HEK293 (cell line): ENCODE results near the gene FNDC8.

Source experiments
- CTCF ChIA-PET: fragments of 350-600 bp; formaldehyde crosslinking; extraction: SDS; loops from one replicate; lab custom pipeline; 2021; ENCODE audit warnings: antibody characterized with exemption; lab: Yijun Ruan, JAX
- POLR2A ChIA-PET: fragments of 300-600 bp; formaldehyde crosslinking; extraction: SDS; loops from one replicate; lab custom pipeline; 2020; ENCODE audit warnings: antibody characterized with exemption, inconsistent platforms; lab: Yijun Ruan, JAX
- H3K27ac ChIP-seq: fragments of 200-500 bp; sonication (Bioruptor generic); 2 replicates; pipeline ENCODE4 v1.5.1; 2014; ENCODE audit warnings: low read depth, low read length, control low read depth, inconsistent platforms; ENCODE audit errors: extremely low read depth
- H3K36me3 ChIP-seq, 2 experiments: fragments of 200-500 bp in 1 of 2; sonication (Bioruptor generic) in 1 of 2; 1 replicate in 1 of 2; 2 replicates in 1 of 2; pipeline ENCODE4 v1.5.1; 2014 to 2017; ENCODE audit warnings: inconsistent platforms in 2 of 2, low read length in 2 of 2; ENCODE audit not compliant: control insufficient read depth in 2 of 2, insufficient read depth in 1 of 2
- H3K4me1 ChIP-seq: fragments of 200-500 bp; sonication (Bioruptor generic); 2 replicates; pipeline ENCODE4 v1.5.1; 2014; ENCODE audit warnings: mild to moderate bottlenecking, low read length, inconsistent platforms; ENCODE audit not compliant: control insufficient read depth, insufficient read depth
- H3K4me3 ChIP-seq: 2 replicates; pipeline ENCODE4 v1.5.1; 2011; ENCODE audit warnings: low read depth, mild to moderate bottlenecking, control low read depth, low read length, moderate library complexity
- H3K9me3 ChIP-seq: fragments of 200-500 bp; sonication (Bioruptor generic); 2 replicates; pipeline ENCODE4 v1.5.1; 2014; ENCODE audit warnings: low read depth, low read length, inconsistent platforms; ENCODE audit not compliant: control insufficient read depth, insufficient read depth
- EGR2 ChIP-seq: fragments of 450-650 bp; formaldehyde crosslinking; IDR thresholded peaks from 2 replicates; pipeline ENCODE4 v1.5.1; 2016; ENCODE audit warnings: low read depth, missing biosample characterization, missing genetic modification characterization
- GLIS2 ChIP-seq: fragments of 450-650 bp; formaldehyde crosslinking; IDR thresholded peaks from 2 replicates; pipeline ENCODE4 v1.5.1; 2016; ENCODE audit warnings: missing biosample characterization, missing genetic modification characterization
- HOXA7 ChIP-seq: sonication (generic); formaldehyde crosslinking; IDR thresholded peaks from 2 replicates; pipeline ENCODE4 v1.8.1; 2022; ENCODE audit warnings: missing genetic modification reagents, borderline replicate concordance
- IKZF3 ChIP-seq: fragments of 450-650 bp; IDR thresholded peaks from 2 replicates; pipeline ENCODE4 v1.5.0; 2018; ENCODE audit warnings: missing biosample characterization, mild to moderate bottlenecking, missing genetic modification characterization, moderate library complexity
- MYNN ChIP-seq: fragments of 450-650 bp; formaldehyde crosslinking; IDR thresholded peaks from 2 replicates; pipeline ENCODE4 v1.5.1; 2016; ENCODE audit warnings: missing biosample characterization, missing genetic modification characterization, borderline replicate concordance
- SETDB1 ChIP-seq: IDR thresholded peaks from one replicate; pipeline ENCODE4 v1.6.1; 2017; ENCODE audit warnings: mild to moderate bottlenecking, low read length, moderate library complexity, mixed read lengths; ENCODE audit not compliant: insufficient read length
- SP7 ChIP-seq: fragments of 450-650 bp; formaldehyde crosslinking; IDR thresholded peaks from 2 replicates; pipeline ENCODE4 v1.5.1; 2016; ENCODE audit warnings: missing biosample characterization, missing genetic modification characterization
- ZBTB20 ChIP-seq: fragments of 450-650 bp; formaldehyde crosslinking; IDR thresholded peaks from 2 replicates; pipeline ENCODE4 v1.5.1; 2016; ENCODE audit warnings: missing biosample characterization, missing genetic modification characterization
- ZBTB8A ChIP-seq: fragments of 450-650 bp; formaldehyde crosslinking; IDR thresholded peaks from 2 replicates; pipeline ENCODE4 v1.5.1; 2016; ENCODE audit warnings: missing biosample characterization, missing genetic modification characterization
- ZFP37 ChIP-seq: fragments of 450-650 bp; formaldehyde crosslinking; IDR thresholded peaks from 2 replicates; pipeline ENCODE4 v1.5.1; 2016; ENCODE audit warnings: missing biosample characterization, missing genetic modification characterization
- ZNF138 ChIP-seq: fragments of 450-650 bp; formaldehyde crosslinking; IDR thresholded peaks from 2 replicates; pipeline ENCODE4 v1.5.1; 2016; ENCODE audit warnings: missing biosample characterization, missing genetic modification characterization, borderline replicate concordance
- ZNF155 ChIP-seq: fragments of 450-650 bp; formaldehyde crosslinking; IDR thresholded peaks from 2 replicates; pipeline ENCODE4 v1.5.1; 2016; ENCODE audit warnings: missing biosample characterization, missing genetic modification characterization
- ZNF19 ChIP-seq: fragments of 450-650 bp; formaldehyde crosslinking; IDR thresholded peaks from 2 replicates; pipeline ENCODE4; 2016; ENCODE audit warnings: missing biosample characterization, missing genetic modification characterization, low read depth
- ZNF521 ChIP-seq: fragments of 450-650 bp; formaldehyde crosslinking; IDR thresholded peaks from 2 replicates; pipeline ENCODE4 v1.5.1; 2017; ENCODE audit warnings: missing biosample characterization, mild to moderate bottlenecking, missing genetic modification characterization
- ZNF530 ChIP-seq: fragments of 450-650 bp; formaldehyde crosslinking; IDR thresholded peaks from 2 replicates; pipeline ENCODE4 v1.5.1; 2016; ENCODE audit warnings: low read depth, missing biosample characterization, missing genetic modification characterization
- ZNF596 ChIP-seq: fragments of 450-650 bp; IDR thresholded peaks from 2 replicates; pipeline ENCODE4 v1.5.0; 2018; ENCODE audit warnings: missing biosample characterization, mild to moderate bottlenecking, missing genetic modification characterization, moderate library complexity
- ZNF626 ChIP-seq: fragments of 450-650 bp; sonication (Bioruptor Pico); formaldehyde crosslinking; IDR thresholded peaks from 2 replicates; pipeline ENCODE4 v1.5.1; 2018; ENCODE audit warnings: missing biosample characterization, missing genetic modification characterization, inconsistent platforms
- ZNF654 ChIP-seq: fragments of 450-650 bp; formaldehyde crosslinking; IDR thresholded peaks from 2 replicates; pipeline ENCODE4 v1.5.1; 2016; ENCODE audit warnings: low read depth, missing biosample characterization, missing genetic modification characterization
- ZNF664 ChIP-seq: fragments of 450-650 bp; formaldehyde crosslinking; IDR thresholded peaks from 2 replicates; pipeline ENCODE4 v1.5.1; 2016; ENCODE audit warnings: missing biosample characterization, missing genetic modification characterization
- TF ChIP-seq, protein P1 (sequence below): fragments of 450-650 bp; formaldehyde crosslinking; IDR thresholded peaks from 2 replicates; pipeline ENCODE4 v1.5.1; 2016; ENCODE audit warnings: missing biosample characterization, missing genetic modification characterization, borderline replicate concordance
- TF ChIP-seq, protein P2 (sequence below): fragments of 450-650 bp; formaldehyde crosslinking; IDR thresholded peaks from 2 replicates; pipeline ENCODE4 v1.5.1; 2016; ENCODE audit warnings: missing biosample characterization, missing genetic modification characterization
- TF ChIP-seq, protein P3 (sequence below): fragments of 450-650 bp; formaldehyde crosslinking; IDR thresholded peaks from 2 replicates; pipeline ENCODE4 v1.5.1; 2017; ENCODE audit warnings: missing biosample characterization, missing genetic modification characterization
- TF ChIP-seq, protein P4 (sequence below): fragments of 450-650 bp; formaldehyde crosslinking; IDR thresholded peaks from 2 replicates; pipeline ENCODE4 v1.5.1; 2016; ENCODE audit warnings: missing biosample characterization, missing genetic modification characterization
- TF ChIP-seq, protein P5 (sequence below): fragments of 450-650 bp; formaldehyde crosslinking; IDR thresholded peaks from 2 replicates; pipeline ENCODE4 v1.5.1; 2016; ENCODE audit warnings: missing biosample characterization, missing genetic modification characterization

Gene FNDC8

DNA sequence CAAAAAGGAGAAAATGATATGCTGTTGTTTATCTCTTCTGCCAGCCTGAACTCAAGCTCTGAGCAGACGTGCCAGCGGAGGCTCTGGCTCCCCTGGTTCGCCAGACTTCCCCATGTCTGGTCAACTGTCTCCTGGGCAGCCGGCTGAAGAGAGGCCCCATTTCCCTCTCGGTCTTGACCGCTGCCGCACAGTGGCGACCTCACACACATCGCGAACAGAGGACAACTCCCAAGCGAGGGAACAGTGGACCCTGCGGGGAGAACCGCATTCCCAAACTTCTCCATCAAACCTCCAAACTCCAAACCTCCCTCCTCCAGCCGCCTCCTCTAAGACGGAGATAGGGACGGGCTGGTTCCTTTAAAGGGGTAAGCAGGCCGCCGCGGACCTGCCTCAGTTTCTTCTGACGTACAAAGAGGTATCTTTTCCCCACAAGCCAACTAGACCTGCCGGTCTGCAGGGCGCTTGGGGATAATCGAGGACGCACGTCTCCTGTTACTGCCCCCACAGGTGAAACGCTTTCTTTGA, 33.0 kb upstream of the FNDC8 start (continued):
- TF ChIP-seq ZNF626 (tag by site-specific recombination) (no peak), ZNF664 (no peak), ZNF138 (no peak), ZFP37 (tag by site-specific recombination) (0 out of 2 replicates have a peak, but pooled peaks have one; percentile 60), IKZF3 (tag by site-specific recombination) (peak; percentile 10; the same call in 1 of the 2 replicates), SP7 (tag by site-specific recombination) (0 out of 2 replicates have a peak, but pooled peaks have one; percentile 7), ZNF596 (tag by site-specific recombination) (no peak), ZNF19 (tag by site-specific recombination) (no peak), SETDB1 (no peak), ZNF155 (no peak), EGR2 (tag by site-specific recombination) (peak; percentile 45; the same call in 1 of the 2 replicates)
- TF ChIP-seq, protein P1, sequence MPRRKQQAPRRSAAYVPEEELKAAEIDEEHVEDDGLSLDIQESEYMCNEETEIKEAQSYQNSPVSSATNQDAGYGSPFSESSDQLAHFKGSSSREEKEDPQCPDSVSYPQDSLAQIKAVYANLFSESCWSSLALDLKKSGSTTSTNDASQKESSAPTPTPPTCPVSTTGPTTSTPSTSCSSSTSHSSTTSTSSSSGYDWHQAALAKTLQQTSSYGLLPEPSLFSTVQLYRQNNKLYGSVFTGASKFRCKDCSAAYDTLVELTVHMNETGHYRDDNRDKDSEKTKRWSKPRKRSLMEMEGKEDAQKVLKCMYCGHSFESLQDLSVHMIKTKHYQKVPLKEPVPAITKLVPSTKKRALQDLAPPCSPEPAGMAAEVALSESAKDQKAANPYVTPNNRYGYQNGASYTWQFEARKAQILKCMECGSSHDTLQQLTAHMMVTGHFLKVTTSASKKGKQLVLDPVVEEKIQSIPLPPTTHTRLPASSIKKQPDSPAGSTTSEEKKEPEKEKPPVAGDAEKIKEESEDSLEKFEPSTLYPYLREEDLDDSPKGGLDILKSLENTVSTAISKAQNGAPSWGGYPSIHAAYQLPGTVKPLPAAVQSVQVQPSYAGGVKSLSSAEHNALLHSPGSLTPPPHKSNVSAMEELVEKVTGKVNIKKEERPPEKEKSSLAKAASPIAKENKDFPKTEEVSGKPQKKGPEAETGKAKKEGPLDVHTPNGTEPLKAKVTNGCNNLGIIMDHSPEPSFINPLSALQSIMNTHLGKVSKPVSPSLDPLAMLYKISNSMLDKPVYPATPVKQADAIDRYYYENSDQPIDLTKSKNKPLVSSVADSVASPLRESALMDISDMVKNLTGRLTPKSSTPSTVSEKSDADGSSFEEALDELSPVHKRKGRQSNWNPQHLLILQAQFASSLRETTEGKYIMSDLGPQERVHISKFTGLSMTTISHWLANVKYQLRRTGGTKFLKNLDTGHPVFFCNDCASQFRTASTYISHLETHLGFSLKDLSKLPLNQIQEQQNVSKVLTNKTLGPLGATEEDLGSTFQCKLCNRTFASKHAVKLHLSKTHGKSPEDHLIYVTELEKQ (tag by site-specific recombination) = no peak
- TF ChIP-seq, protein P2, sequence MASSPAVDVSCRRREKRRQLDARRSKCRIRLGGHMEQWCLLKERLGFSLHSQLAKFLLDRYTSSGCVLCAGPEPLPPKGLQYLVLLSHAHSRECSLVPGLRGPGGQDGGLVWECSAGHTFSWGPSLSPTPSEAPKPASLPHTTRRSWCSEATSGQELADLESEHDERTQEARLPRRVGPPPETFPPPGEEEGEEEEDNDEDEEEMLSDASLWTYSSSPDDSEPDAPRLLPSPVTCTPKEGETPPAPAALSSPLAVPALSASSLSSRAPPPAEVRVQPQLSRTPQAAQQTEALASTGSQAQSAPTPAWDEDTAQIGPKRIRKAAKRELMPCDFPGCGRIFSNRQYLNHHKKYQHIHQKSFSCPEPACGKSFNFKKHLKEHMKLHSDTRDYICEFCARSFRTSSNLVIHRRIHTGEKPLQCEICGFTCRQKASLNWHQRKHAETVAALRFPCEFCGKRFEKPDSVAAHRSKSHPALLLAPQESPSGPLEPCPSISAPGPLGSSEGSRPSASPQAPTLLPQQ (tag by site-specific recombination) = 0 out of 2 replicates have a peak, but pooled peaks have one; percentile 37
- TF ChIP-seq, protein P3, sequence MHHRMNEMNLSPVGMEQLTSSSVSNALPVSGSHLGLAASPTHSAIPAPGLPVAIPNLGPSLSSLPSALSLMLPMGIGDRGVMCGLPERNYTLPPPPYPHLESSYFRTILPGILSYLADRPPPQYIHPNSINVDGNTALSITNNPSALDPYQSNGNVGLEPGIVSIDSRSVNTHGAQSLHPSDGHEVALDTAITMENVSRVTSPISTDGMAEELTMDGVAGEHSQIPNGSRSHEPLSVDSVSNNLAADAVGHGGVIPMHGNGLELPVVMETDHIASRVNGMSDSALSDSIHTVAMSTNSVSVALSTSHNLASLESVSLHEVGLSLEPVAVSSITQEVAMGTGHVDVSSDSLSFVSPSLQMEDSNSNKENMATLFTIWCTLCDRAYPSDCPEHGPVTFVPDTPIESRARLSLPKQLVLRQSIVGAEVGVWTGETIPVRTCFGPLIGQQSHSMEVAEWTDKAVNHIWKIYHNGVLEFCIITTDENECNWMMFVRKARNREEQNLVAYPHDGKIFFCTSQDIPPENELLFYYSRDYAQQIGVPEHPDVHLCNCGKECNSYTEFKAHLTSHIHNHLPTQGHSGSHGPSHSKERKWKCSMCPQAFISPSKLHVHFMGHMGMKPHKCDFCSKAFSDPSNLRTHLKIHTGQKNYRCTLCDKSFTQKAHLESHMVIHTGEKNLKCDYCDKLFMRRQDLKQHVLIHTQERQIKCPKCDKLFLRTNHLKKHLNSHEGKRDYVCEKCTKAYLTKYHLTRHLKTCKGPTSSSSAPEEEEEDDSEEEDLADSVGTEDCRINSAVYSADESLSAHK (tag by site-specific recombination) = no peak

DNA sequence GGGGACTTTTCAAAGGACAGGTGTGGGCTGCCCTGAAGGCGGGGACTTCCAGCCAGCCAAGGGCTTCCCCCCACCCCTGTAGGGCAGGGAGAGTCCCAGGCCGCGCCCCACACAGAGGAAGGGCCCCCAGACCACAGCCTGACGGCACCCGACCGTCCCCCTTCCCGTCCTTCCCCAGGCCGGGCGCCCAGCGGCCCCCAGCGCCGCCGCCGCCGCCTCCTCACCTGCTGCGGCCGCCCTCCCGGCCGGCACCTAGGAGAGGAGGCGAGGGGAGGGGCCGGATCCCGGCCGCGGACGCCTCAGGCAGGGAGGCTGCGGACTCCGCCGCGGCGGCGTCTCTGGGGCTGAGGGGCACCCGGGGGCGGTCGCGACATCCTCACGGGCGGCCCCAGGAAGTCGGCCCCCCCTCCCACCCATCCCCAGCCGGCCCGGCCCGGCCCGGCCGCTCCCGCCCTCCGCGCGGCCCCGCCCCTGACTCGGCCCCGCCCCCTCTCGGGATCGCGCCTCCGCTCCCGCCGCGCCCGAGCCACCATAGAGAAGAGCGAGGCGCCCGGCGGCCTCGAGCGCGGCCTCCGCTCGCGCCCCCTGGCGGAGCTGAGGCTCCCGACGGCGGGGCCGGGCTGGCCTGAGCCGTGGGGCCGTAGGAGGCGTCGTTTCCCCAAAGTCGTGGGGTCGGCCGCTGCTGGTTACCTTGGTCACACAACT, 32.4 kb upstream of the FNDC8 start:
- Histone ChIP-seq H3K9me3 (no peaks in the 10 kb centered on the region), H3K36me3 (no peaks in the 10 kb centered on the region; a peak in 1 of 3 replicates), H3K4me3 (peak overlapping the region; percentile 56), H3K4me1 (0 out of 2 replicates have a peak, but pooled peaks cover 3% of the 10 kb centered on the region), H3K27ac (peak overlapping the region; percentile 81)
- CTCF ChIA-PET = interaction anchor here (0.5 to 2.9 kb wide), 32 partner anchors 9 to 669 kb away, joined by 3 to 21 read pairs (median 6); partner anchors contain the start of genes RAD51D and RFFL
- POLR2A ChIA-PET = interaction anchor here (0.9 to 1.6 kb wide), 6 partner anchors 9 to 511 kb away, joined by 3 to 6 read pairs (median 3); partner anchors contain the start of genes PEX12, RAD51D and RFFL
- peak; percentile 43; the same call in 1 of the 2 replicates for TF ChIP-seq ZBTB8A (tag by site-specific recombination)
- TF ChIP-seq ZBTB20 (tag by site-specific recombination) = peak; percentile 46; the same call in 1 of the 2 replicates
- TF ChIP-seq HOXA7 (CRISPR knock-in tag) = no peak
- TF ChIP-seq, protein P4, sequence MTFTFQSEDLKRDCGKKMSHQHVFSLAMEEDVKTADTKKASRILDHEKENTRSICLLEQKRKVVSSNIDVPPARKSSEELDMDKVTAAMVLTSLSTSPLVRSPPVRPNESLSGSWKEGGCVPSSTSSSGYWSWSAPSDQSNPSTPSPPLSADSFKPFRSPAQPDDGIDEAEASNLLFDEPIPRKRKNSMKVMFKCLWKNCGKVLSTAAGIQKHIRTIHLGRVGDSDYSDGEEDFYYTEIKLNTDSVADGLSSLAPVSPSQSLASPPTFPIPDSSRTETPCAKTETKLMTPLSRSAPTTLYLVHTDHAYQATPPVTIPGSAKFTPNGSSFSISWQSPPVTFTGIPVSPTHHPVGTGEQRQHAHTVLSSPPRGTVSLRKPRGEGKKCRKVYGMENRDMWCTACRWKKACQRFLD (tag by site-specific recombination) = no peak
- TF ChIP-seq MYNN (tag by site-specific recombination) = no peak
- peak; percentile 57; the same call in 1 of the 2 replicates for TF ChIP-seq GLIS2
- TF ChIP-seq, protein P5, sequence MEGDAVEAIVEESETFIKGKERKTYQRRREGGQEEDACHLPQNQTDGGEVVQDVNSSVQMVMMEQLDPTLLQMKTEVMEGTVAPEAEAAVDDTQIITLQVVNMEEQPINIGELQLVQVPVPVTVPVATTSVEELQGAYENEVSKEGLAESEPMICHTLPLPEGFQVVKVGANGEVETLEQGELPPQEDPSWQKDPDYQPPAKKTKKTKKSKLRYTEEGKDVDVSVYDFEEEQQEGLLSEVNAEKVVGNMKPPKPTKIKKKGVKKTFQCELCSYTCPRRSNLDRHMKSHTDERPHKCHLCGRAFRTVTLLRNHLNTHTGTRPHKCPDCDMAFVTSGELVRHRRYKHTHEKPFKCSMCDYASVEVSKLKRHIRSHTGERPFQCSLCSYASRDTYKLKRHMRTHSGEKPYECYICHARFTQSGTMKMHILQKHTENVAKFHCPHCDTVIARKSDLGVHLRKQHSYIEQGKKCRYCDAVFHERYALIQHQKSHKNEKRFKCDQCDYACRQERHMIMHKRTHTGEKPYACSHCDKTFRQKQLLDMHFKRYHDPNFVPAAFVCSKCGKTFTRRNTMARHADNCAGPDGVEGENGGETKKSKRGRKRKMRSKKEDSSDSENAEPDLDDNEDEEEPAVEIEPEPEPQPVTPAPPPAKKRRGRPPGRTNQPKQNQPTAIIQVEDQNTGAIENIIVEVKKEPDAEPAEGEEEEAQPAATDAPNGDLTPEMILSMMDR (tag by site-specific recombination) = peak; percentile 71
- TF ChIP-seq ZNF654 = no peak
- TF ChIP-seq ZNF521 (tag by site-specific recombination) = no peak
- TF ChIP-seq ZNF530 (tag by site-specific recombination) = no peak
